ENCODE measurements around the gene AGBL5. TPM values are rescaled to one million over a fixed set of nuclear protein-coding genes. Genes with fewer than 3 reads are reported as not detected.
A peak's percentile ranks its signal among the peaks of the same experiment; 100 is the strongest.

AGBL5 gene
- total RNA-seq, 1 experiment from 2014 or later, result 40.0 TPM

GRCh38 chr2:27008678-27009077 lies 42.8 kb upstream of the AGBL5 start:
- H3K36me3 ChIP-seq (ENCODE audit: control insufficient read depth in 1 of 2, insufficient read depth in 2 of 2, low read length in 2 of 2), result no peaks in the 10 kb centered on the region
- ChIA-PET RAD21 (ENCODE audit: low non-redundant PET in 1 of 2, low total read pairs in 2 of 2, uncharacterized antibody in 2 of 2, unreplicated experiment in 2 of 2) (no interaction called here), CTCF (interaction anchor here (2.6 kb wide), 1 partner anchor 49 kb away, joined by 7 read pairs; no protein-coding TSS in a partner anchor), POLR2A (no interaction called here)
- no peaks in the 10 kb centered on the region for H3K9me2 ChIP-seq (ENCODE audit: insufficient read depth)
- H3K27ac ChIP-seq (ENCODE audit: low read depth, low read length), result no peak overlapping the region
- H3K4me2 ChIP-seq (ENCODE audit: low read length), result no peak overlapping the region
- no peaks in the 10 kb centered on the region for H4K20me1 ChIP-seq (ENCODE audit: insufficient read depth)
- H3K79me2 ChIP-seq (ENCODE audit: insufficient read depth, low read length), result no peaks in the 10 kb centered on the region; the same call in 1 of the 2 replicates
- intact Hi-C loops (cut with micrococcal nuclease), result no loop called here
- peaks cover 22 to 43% of the 10 kb centered on the region in 2 experiments for H3K4me1 ChIP-seq (ENCODE audit: control insufficient read depth in 1 of 2, insufficient read depth in 2 of 2, low read length in 2 of 2)
- DNase-seq (ENCODE audit: low read depth, low spot score) (no peak), ATAC-seq (no peak)
- H3K4me3 ChIP-seq (replicated peaks in 1 of 2; ENCODE audit: low read depth in 1 of 2, low read length in 2 of 2), result no peak overlapping the region
- BruUV-seq (replicated peaks), result no TSS peak
- no peak for TF ChIP-seq JUND (IDR thresholded peaks at IDR 0.05)
- no peak for TF ChIP-seq YY1 (IDR thresholded peaks at IDR 0.05; ENCODE audit: extremely low read depth, insufficient replicate concordance, low read depth, low read length)
- no peak for TF ChIP-seq CTCF (IDR thresholded peaks at IDR 0.05 in 2 of 3, conservative IDR thresholded peaks at IDR 0.05 in 1 of 3; ENCODE audit: borderline replicate concordance in 1 of 3, insufficient read depth in 1 of 3, low read depth in 2 of 3, low read length in 2 of 3)
- no peak for TF ChIP-seq FOSL1 (IDR thresholded peaks at IDR 0.05; ENCODE audit: low read depth)
- H2AFZ ChIP-seq (ENCODE audit: low read depth, low read length, poor library complexity, severe bottlenecking), result no peak overlapping the region
- no peak overlapping the region for H3K9ac ChIP-seq (ENCODE audit: low read length)
- H3K9me3 ChIP-seq (ENCODE audit: control insufficient read depth in 1 of 2, insufficient read depth in 1 of 2, low read depth in 1 of 2, low read length in 2 of 2), result no peaks in the 10 kb centered on the region
- no peaks in the 10 kb centered on the region for H3K27me3 ChIP-seq (ENCODE audit: insufficient read depth, low read length)

- intact Hi-C loops (cut with micrococcal nuclease), result no loop called here
- Histone ChIP-seq H3K36me3 (ENCODE audit: control insufficient read depth in 1 of 2, insufficient read depth in 2 of 2, low read length in 2 of 2) (no peaks in the 10 kb centered on the region), H3K27me3 (ENCODE audit: insufficient read depth, low read length) (no peaks in the 10 kb centered on the region), H3K79me2 (ENCODE audit: insufficient read depth, low read length) (no peaks in the 10 kb centered on the region; the same call in 1 of the 2 replicates), H3K9me2 (ENCODE audit: insufficient read depth) (no peaks in the 10 kb centered on the region), H3K4me3 (replicated peaks in 1 of 2; ENCODE audit: low read depth in 1 of 2, low read length in 2 of 2) (no peak overlapping the region), H2AFZ (ENCODE audit: low read depth, low read length, poor library complexity, severe bottlenecking) (no peak overlapping the region), H4K20me1 (ENCODE audit: insufficient read depth) (no peaks in the 10 kb centered on the region), H3K4me2 (ENCODE audit: low read length) (peak overlapping the region; percentile 65; the same call in 1 of the 2 replicates), H3K9me3 (ENCODE audit: control insufficient read depth in 1 of 2, insufficient read depth in 1 of 2, low read depth in 1 of 2, low read length in 2 of 2) (no peaks in the 10 kb centered on the region), H3K9ac (ENCODE audit: low read length) (no peak overlapping the region), H3K27ac (ENCODE audit: low read depth, low read length) (no peak overlapping the region), H3K4me1 (ENCODE audit: control insufficient read depth in 1 of 2, insufficient read depth in 2 of 2, low read length in 2 of 2) (peaks cover 22 to 39% of the 10 kb centered on the region in 2 experiments)
- ChIA-PET CTCF (interaction anchor here (2.6 to 3.0 kb wide), 2 partner anchors 47 to 49 kb away, joined by 7 to 24 read pairs; no protein-coding TSS in a partner anchor), RAD21 (ENCODE audit: low non-redundant PET in 1 of 2, low total read pairs in 2 of 2, uncharacterized antibody in 2 of 2, unreplicated experiment in 2 of 2) (interaction anchor here (0.8 to 0.9 kb wide), 2 partner anchors 47 to 163 kb away, joined by 3 read pairs; no protein-coding TSS in a partner anchor), POLR2A (interaction anchor here (1.5 kb wide), 1 partner anchor 54 kb away, joined by 3 read pairs; no protein-coding TSS in a partner anchor)
- no TSS peak for BruUV-seq (replicated peaks)
- no peak for ATAC-seq
- no peak for DNase-seq (ENCODE audit: low read depth, low spot score)
- TF ChIP-seq EGR1 (IDR thresholded peaks at IDR 0.05; ENCODE audit: low read depth), result no peak
- TF ChIP-seq SIN3A (IDR thresholded peaks at IDR 0.05; ENCODE audit: low read depth), result no peak
- no peak for TF ChIP-seq POLR2AphosphoS5 (IDR thresholded peaks at IDR 0.05; ENCODE audit: low read depth, low read length)
- no peak for TF ChIP-seq ELF1 (IDR thresholded peaks at IDR 0.05; ENCODE audit: borderline replicate concordance, low read depth)
- TF ChIP-seq MAX (IDR thresholded peaks at IDR 0.05), result no peak
- TF ChIP-seq CBX3 (IDR thresholded peaks at IDR 0.05; ENCODE audit: low read depth), result no peak
- TF ChIP-seq ZFX (IDR thresholded peaks at IDR 0.05), result no peak
- TF ChIP-seq POLR2A (IDR thresholded peaks at IDR 0.05; ENCODE audit: borderline replicate concordance, extremely low read depth, insufficient read depth, insufficient read length), result no peak
- no peak for TF ChIP-seq ZBTB33 (IDR thresholded peaks at IDR 0.05; ENCODE audit: extremely low read depth, insufficient replicate concordance, low read length)
- TF ChIP-seq CTCF (IDR thresholded peaks at IDR 0.05 in 2 of 3, conservative IDR thresholded peaks at IDR 0.05 in 1 of 3; ENCODE audit: borderline replicate concordance in 1 of 3, insufficient read depth in 1 of 3, low read depth in 2 of 3, low read length in 2 of 3), result no peak
- no peak for TF ChIP-seq RAD21 (IDR thresholded peaks at IDR 0.05; ENCODE audit: low read depth)
Observed at GRCh38 chr2:27009083-27009482, 42.4 kb upstream of the AGBL5 start.

Data from HCT116 (cell line).